Lower leg skin (tissue), 4 donors: ENCODE data around the gene TSNAXIP1. TPM values are rescaled to one million over a fixed set of nuclear protein-coding genes. Genes with fewer than 3 reads are reported as not detected.

Source experiments
- DNase-seq, 2 donors: peaks; one replicate each; pipeline ENCODE4 v3.0.0-alpha.2; 2019; ENCODE audit warnings: low spot score in 2 of 2
- H3K4me3 ChIP-seq: fragments of 200-600 bp; sonication (generic); 2 replicates; pipeline ENCODE4 v1.5.1; 2017; ENCODE audit warnings: mild to moderate bottlenecking, low read depth; ENCODE audit not compliant: poor library complexity, severe bottlenecking
- CTCF ChIP-seq, 3 donors: fragments of 450-650 bp; IDR thresholded peaks; one replicate each; pipeline ENCODE4 v1.5.1; 2016; ENCODE audit warnings: antibody characterized with exemption in 3 of 3, mild to moderate bottlenecking in 3 of 3, moderate library complexity in 2 of 3
- POLR2A ChIP-seq, 2 donors: fragments of 450-650 bp; IDR thresholded peaks; one replicate each; pipeline ENCODE4 v1.6.1; 2016 to 2017; ENCODE audit warnings: antibody characterized with exemption in 2 of 2, mild to moderate bottlenecking in 1 of 2, moderate library complexity in 1 of 2
- WGBS, 2 donors: methylation state at CpG; one replicate each; pipeline ENCODE4 v1.1.5; 2018; 5-methylcytosine and 5-hydroxymethylcytosine counted together
- intact Hi-C: fragments of 100-400 bp; cut with DNase I; formaldehyde crosslinking; loops from one replicate; pipeline ENCODE4 v1.15.0; 2023; ENCODE audit warnings: low total_unique reads
- total RNA-seq, 4 donors: library from RNA; depleted of rRNA; stranded (reverse); fragments of >200 nt; gene quantifications; one replicate each; pipeline ENCODE4 v1.1.0, GENCODE V29; 2016

TSNAXIP1 gene
- total RNA-seq, 4 donors from 2014 or later: 0.15 to 0.75 (median 0.15) TPM; not detected in 1

- DNase-seq: no peak
- TF ChIP-seq CTCF (IDR thresholded peaks at IDR 0.05) (no peak), POLR2A (IDR thresholded peaks at IDR 0.05) (no peak)
- 94 to 96% methylated on average over 11 of the region's 11 CpGs for WGBS, 2 donors
- no peak overlapping the region for H3K4me3 ChIP-seq
- intact Hi-C loops: loop anchor here (10.0 kb wide), 2 partner anchors 104 to 224 kb away; no protein-coding TSS in a partner anchor
Measured at GRCh38 chr16:67820608-67821259, 14.0 kb downstream of the TSNAXIP1 start.

- intact Hi-C loops: loop anchor here (10.0 kb wide), 2 partner anchors 102 to 222 kb away; no protein-coding TSS in a partner anchor
- no peak for TF ChIP-seq POLR2A (IDR thresholded peaks at IDR 0.05)
- WGBS, 2 donors: 94 to 97% methylated on average over 2 of the region's 2 CpGs
- DNase-seq: no peak
- H3K4me3 ChIP-seq: no peak overlapping the region
Measured at GRCh38 chr16:67822511-67822910, 15.8 kb downstream of the TSNAXIP1 start.

GRCh38 chr16:67825119-67825518 lies 18.4 kb downstream of the TSNAXIP1 start:
- H3K4me3 ChIP-seq: no peak overlapping the region
- no peak for DNase-seq
- WGBS, 2 donors: 80 to 92% methylated on average over 8 of the region's 8 CpGs
- TF ChIP-seq POLR2A (IDR thresholded peaks at IDR 0.05) (no peak), CTCF (IDR thresholded peaks at IDR 0.05) (no peak)
- intact Hi-C loops: loop anchor here (10.0 kb wide), 2 partner anchors 100 to 220 kb away; no protein-coding TSS in a partner anchor

- TF ChIP-seq CTCF (IDR thresholded peaks at IDR 0.05) (no peak), POLR2A (IDR thresholded peaks at IDR 0.05) (no peak)
- intact Hi-C loops: loop anchor here (10.0 kb wide), 2 partner anchors 99 to 219 kb away; no protein-coding TSS in a partner anchor
- H3K4me3 ChIP-seq: no peak overlapping the region
- DNase-seq: no peak
- 81 to 92% methylated on average over 13 to 14 of the region's 14 CpGs for WGBS, 2 donors
Measured at GRCh38 chr16:67825906-67826305, 19.2 kb downstream of the TSNAXIP1 start.

- DNase-seq: no peak
- no peak for TF ChIP-seq POLR2A (IDR thresholded peaks at IDR 0.05)
- no peak for TF ChIP-seq CTCF (IDR thresholded peaks at IDR 0.05)
- 88 to 92% methylated on average over 4 of the region's 4 CpGs for WGBS, 2 donors
- intact Hi-C loops: loop anchor here (10.0 kb wide), 2 partner anchors 96 to 216 kb away; no protein-coding TSS in a partner anchor
- no peak overlapping the region for H3K4me3 ChIP-seq
Measured at GRCh38 chr16:67828651-67829050, 22.0 kb downstream of the TSNAXIP1 start.

GRCh38 chr16:67833030-67833414 lies 26.3 kb downstream of the TSNAXIP1 start:
- 0 to 3% methylated on average over 3 of the region's 3 CpGs for WGBS, 2 donors
- no peak for DNase-seq
- intact Hi-C loops: no loop called here
- H3K4me3 ChIP-seq: peak overlapping the region; percentile 58
- no peak for TF ChIP-seq POLR2A (IDR thresholded peaks at IDR 0.05)
- no peak for TF ChIP-seq CTCF (IDR thresholded peaks at IDR 0.05)
